Colonic mucosa (tissue), 4 donors: ENCODE data around the gene PRKN. TPM values are rescaled to one million over a fixed set of nuclear protein-coding genes. Genes with fewer than 3 reads are reported as not detected.

Source experiments
- DNase-seq: peaks from one replicate; pipeline ENCODE4 v3.0.0-alpha.2; 2020
- H3K27ac ChIP-seq: fragments of 200-600 bp; one replicate; pipeline ENCODE4 v1.8.0; 2021
- H3K27me3 ChIP-seq: fragments of 200-600 bp; one replicate; pipeline ENCODE4 v1.8.0; 2021
- H3K36me3 ChIP-seq: fragments of 200-600 bp; one replicate; pipeline ENCODE4 v1.8.0; 2021
- H3K4me1 ChIP-seq: fragments of 200-600 bp; one replicate; pipeline ENCODE4 v1.8.0; 2021; ENCODE audit warnings: mild to moderate bottlenecking
- H3K4me3 ChIP-seq: fragments of 200-600 bp; one replicate; pipeline ENCODE4 v1.8.0; 2021
- H3K9ac ChIP-seq, 2 donors: one replicate each; pipeline ENCODE4 v1.7.0; 2013; ENCODE audit warnings: control low read depth in 2 of 2, low read depth in 2 of 2, low read length in 2 of 2
- H3K9me3 ChIP-seq: fragments of 200-600 bp; one replicate; pipeline ENCODE4 v1.8.0; 2021
- CTCF ChIP-seq: fragments of 200-600 bp; IDR thresholded peaks from one replicate; pipeline ENCODE4 v1.8.0; 2022; ENCODE audit warnings: antibody characterized with exemption, mild to moderate bottlenecking
- intact Hi-C: fragments of 100-400 bp; cut with DNase I; formaldehyde crosslinking; loops from one replicate; pipeline ENCODE4 v1.14.1; 2022
- total RNA-seq, 2 donors: library from RNA; stranded (reverse); fragmentation: NEBNext Ultra II Directional in 1 of 2; extraction: Animal tissue kit (Norgen Biotek cat#: 25700) in 1 of 2; gene quantifications; one replicate each; pipeline ENCODE4 v1.2.1, GENCODE V29; 2021
- donor health status: healthy.
- donor health status: DM: no; HTN: no; CAD: no.
- donor health status: DM: no; HTN: no; CAD: no.

The PRKN gene
- total RNA-seq, 2 donors from 2014 or later = 3.7 to 8.1 TPM

DNA sequence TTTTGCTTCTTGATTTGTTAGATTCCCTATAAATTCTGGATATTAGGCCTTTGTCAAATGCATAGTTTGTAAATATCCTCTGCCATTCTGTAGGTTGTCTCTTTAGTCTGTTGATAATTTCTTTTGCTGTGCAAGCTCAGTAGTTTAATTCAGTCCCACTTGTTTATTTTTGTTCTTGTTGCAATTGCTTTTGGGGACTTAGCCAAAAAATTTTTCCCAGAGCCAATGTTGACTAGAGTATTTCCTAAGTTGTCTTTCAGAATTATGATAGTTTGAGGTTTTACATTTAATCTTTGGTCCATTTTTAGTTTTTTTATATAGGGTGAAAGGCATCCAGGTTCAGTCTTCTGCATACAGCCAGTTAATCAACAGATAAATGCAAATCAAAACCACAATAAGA lies 96.0 kb downstream of the PRKN start:
- Histone ChIP-seq H3K27me3 (no peaks in the 10 kb centered on the region), H3K4me3 (no peak overlapping the region), H3K4me1 (no peaks in the 10 kb centered on the region), H3K9me3 (no peaks in the 10 kb centered on the region), H3K9ac (no peak overlapping the region), H3K27ac (no peak overlapping the region), H3K36me3 (no peaks in the 10 kb centered on the region)
- intact Hi-C loops = no loop called here
- DNase-seq = no peak
- TF ChIP-seq CTCF = no peak

DNA sequence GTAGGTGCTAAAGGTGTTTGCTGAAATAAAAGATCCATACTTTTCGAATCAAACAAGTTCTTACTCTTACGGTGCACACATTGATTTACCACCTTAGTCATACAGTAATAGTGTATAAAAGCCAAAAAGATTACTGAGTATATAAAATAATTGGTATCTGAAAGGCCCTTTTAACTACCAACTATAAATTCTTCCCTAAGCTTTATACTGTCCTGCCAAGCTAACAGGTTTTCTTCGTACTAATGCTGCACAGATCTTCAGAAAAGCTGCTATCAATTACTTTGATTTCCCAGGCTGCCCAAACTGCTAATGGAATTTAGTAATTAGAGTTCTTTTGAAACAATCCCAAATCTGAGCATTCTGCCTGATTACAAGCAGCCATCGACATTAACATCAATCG lies 97.5 kb downstream of the PRKN start:
- no peak overlapping the region for H3K4me3 ChIP-seq
- intact Hi-C loops = no loop called here
- no peaks in the 10 kb centered on the region for H3K36me3 ChIP-seq
- H3K9ac ChIP-seq = no peak overlapping the region
- no peak for DNase-seq
- no peaks in the 10 kb centered on the region for H3K27me3 ChIP-seq
- no peaks in the 10 kb centered on the region for H3K9me3 ChIP-seq
- no peaks in the 10 kb centered on the region for H3K4me1 ChIP-seq
- TF ChIP-seq CTCF = no peak
- no peak overlapping the region for H3K27ac ChIP-seq

DNA sequence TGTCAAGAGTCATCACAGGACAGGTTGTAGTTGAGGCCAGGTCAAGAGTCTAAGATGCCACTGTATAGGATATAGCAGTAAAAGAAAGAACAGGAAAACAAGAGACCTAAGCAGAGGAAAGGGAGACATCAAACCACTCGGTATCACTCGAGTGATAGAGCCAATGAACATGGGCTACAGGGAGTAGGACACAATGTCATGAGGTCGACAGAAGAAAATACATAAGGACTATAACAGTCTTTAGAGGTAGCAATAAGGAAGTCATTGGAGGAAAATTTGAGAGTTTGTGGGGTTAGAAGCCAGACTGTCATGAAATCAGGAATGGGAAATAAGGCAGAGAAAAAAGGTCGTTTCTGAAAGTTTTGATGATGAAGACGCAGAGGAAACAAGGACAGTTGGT lies 99.7 kb downstream of the PRKN start:
- Histone ChIP-seq H3K4me1 (no peaks in the 10 kb centered on the region), H3K4me3 (no peak overlapping the region), H3K9me3 (no peaks in the 10 kb centered on the region), H3K27ac (no peak overlapping the region), H3K9ac (no peak overlapping the region), H3K27me3 (no peaks in the 10 kb centered on the region), H3K36me3 (no peaks in the 10 kb centered on the region)
- intact Hi-C loops = no loop called here
- DNase-seq = no peak
- TF ChIP-seq CTCF = no peak

GRCh38 chr6:162627362-162627761 lies 100.2 kb downstream of the PRKN start:
- Histone ChIP-seq H3K27me3 (no peaks in the 10 kb centered on the region), H3K36me3 (no peaks in the 10 kb centered on the region), H3K9ac (no peak overlapping the region), H3K9me3 (no peaks in the 10 kb centered on the region), H3K4me1 (no peaks in the 10 kb centered on the region), H3K4me3 (no peak overlapping the region), H3K27ac (no peak overlapping the region)
- DNase-seq = no peak
- no peak for TF ChIP-seq CTCF
- intact Hi-C loops = no loop called here

DNA sequence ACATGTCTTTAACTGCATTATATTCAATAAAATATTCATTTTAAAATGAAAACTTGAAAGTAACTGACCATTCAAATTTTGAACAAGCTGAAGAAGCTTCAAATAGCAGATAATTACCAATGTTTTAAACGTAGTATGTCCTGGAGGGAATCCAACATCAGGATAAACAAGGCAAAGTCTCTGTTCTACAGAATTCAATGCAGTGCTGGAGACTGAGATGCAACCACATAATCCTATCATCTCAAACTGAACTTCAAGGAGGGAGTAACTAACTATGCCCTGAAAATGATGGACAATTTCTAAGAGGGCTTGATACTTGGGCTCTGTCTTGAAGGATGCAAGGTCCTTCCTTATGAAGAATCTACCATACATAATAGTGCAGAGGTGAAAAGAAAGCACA lies 100.7 kb downstream of the PRKN start:
- Histone ChIP-seq H3K27ac (no peak overlapping the region), H3K4me3 (no peak overlapping the region), H3K36me3 (no peaks in the 10 kb centered on the region), H3K4me1 (no peaks in the 10 kb centered on the region), H3K9me3 (no peaks in the 10 kb centered on the region), H3K27me3 (no peaks in the 10 kb centered on the region), H3K9ac (no peak overlapping the region)
- TF ChIP-seq CTCF = no peak
- no peak for DNase-seq
- intact Hi-C loops = no loop called here
